Measurements from ENCODE around the gene HSF4.

DNA sequence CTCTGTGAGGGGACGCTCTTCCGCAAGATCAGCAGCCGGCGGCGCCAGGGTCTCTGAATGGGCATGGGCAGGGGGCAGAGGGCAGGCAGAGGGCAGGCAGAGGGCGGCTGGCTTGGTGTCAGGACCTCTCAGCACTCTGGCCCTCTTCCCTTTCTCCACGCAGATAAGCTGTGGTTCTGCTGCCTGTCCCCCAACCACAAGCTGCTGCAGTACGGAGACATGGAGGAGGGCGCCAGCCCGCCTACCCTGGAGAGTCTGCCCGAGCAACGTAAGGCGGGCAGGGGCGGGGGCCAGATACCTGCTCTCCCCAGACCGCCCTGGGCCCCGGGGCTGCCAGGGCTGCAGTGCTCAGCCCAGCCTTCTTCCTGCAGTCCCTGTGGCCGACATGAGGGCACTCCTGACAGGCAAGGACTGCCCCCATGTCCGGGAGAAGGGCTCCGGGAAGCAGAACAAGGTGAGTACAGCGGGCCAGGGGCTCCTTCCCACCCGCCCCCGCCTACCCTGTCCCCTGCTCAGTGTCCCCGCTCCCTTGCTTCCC, 38.5 kb downstream of the HSF4 start:
- TF ChIP-seq EZH2 (IDR thresholded peaks at IDR 0.05) (no peak), POLR2AphosphoS5 (IDR thresholded peaks at IDR 0.05; ENCODE audit: borderline replicate concordance, low read depth, low read length) (no peak), FOXP2 (optimal IDR thresholded peaks at IDR 0.05; ENCODE audit: control extremely low read depth, extremely low read length, insufficient read depth) (no peak)

All from SK-N-MC (cell line).